ENCODE results near the gene SORL1.

The SORL1 gene

GRCh38 chr11:121513807-121514206 is 61.7 kb downstream of the SORL1 start:
- DNase-seq: no peak

- no peak for DNase-seq
Measured at GRCh38 chr11:121514432-121515334, 62.6 kb downstream of the SORL1 start.

- DNase-seq: no peak
Measured at GRCh38 chr11:121515335-121515671, 63.2 kb downstream of the SORL1 start.

- no peak for DNase-seq
Measured at GRCh38 chr11:121517996-121518395, 65.9 kb downstream of the SORL1 start.

GRCh38 chr11:121520243-121521144 is 68.4 kb downstream of the SORL1 start:
- no peak for DNase-seq

GRCh38 chr11:121521145-121522042 is 69.3 kb downstream of the SORL1 start:
- no peak for DNase-seq

GRCh38 chr11:121522043-121522941 is 70.2 kb downstream of the SORL1 start:
- DNase-seq: no peak

GRCh38 chr11:121523581-121524232 is 71.6 kb downstream of the SORL1 start:
- no peak for DNase-seq

GRCh38 chr11:121524233-121524631 is 72.1 kb downstream of the SORL1 start:
- DNase-seq: peak; percentile 23

- DNase-seq: no peak
Measured at GRCh38 chr11:121525376-121525775, 73.3 kb downstream of the SORL1 start.

GRCh38 chr11:121530257-121530656 is 78.1 kb downstream of the SORL1 start:
- DNase-seq: no peak

- no peak for DNase-seq
Measured at GRCh38 chr11:121533601-121534000, 81.5 kb downstream of the SORL1 start.

GRCh38 chr11:121534131-121535093 is 82.3 kb downstream of the SORL1 start:
- peak; percentile 16 for DNase-seq

- no peak for DNase-seq
Measured at GRCh38 chr11:121535129-121535796, 83.1 kb downstream of the SORL1 start.

GRCh38 chr11:121536126-121536525 is 84.0 kb downstream of the SORL1 start:
- no peak for DNase-seq

- DNase-seq: no peak
Measured at GRCh38 chr11:121538054-121538453, 85.9 kb downstream of the SORL1 start.

GRCh38 chr11:121539000-121539399 is 86.9 kb downstream of the SORL1 start:
- no peak for DNase-seq

GRCh38 chr11:121540627-121541026 is 88.5 kb downstream of the SORL1 start:
- DNase-seq: no peak

- DNase-seq: no peak
Measured at GRCh38 chr11:121543836-121544380, 91.8 kb downstream of the SORL1 start.

All from hematopoietic multipotent progenitor cell treated with erythropoietin and hydrocortisone succinate and interleukin-3 and kit ligand, for 6 days (in vitro differentiated cells).